ENCODE measurements around the gene ABHD1.
A peak's percentile ranks its signal among the peaks of the same experiment; 100 is the strongest.
"Not testable (repeated sequence)": the region's sequence is repeated elsewhere in the genome, so short reads cannot be mapped to it uniquely, and the experiment has no call there.

ABHD1 gene

DNA sequence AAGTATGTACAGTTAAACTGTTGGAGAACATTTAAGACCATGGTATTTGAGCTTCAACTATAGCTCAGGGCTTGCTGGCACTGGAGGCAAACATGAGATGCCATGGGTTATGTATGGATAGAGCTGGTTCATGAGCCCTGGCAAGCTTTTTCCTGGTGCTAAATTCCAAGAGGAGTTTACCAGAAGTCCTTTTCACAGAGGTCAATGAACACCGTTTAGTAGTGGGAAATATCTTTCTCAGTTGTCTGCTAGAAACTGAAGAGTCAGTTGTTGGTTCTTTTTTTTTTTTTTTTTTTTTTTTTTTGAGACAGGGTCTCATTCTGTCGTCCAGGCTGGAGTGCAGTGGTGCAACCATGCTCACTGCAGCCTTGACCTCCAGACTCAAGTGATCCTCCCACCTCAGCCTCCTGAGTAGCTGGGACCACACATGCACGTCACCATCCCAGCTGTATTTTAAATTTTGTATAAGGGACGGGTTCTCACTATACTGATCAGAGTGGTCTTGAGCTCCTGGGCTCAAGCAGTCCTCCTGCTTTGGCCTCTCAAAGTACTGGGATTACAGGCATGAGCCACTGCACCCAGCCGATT lies 35.7 kb upstream of the ABHD1 start:
- DNase-seq: no peak

DNA sequence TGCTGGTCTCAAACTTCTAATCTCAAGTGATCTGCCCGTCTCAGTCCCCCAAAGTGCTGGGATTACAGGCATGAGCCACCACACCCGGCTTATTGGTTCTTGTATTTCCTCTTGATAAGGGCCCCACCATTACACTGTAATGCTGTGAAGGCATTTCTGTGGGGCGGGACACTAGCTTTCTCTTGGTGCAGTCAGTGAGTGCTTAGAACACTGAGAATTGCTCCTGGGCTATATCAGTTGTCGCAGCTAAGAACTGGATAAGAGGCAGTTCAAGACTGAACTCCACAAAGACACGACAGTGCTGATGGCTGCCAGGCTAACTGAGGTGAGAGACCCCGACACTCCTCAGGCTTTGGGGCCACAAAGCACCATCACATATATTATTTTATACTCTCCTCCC lies 35.0 kb upstream of the ABHD1 start:
- no peak for DNase-seq

DNA sequence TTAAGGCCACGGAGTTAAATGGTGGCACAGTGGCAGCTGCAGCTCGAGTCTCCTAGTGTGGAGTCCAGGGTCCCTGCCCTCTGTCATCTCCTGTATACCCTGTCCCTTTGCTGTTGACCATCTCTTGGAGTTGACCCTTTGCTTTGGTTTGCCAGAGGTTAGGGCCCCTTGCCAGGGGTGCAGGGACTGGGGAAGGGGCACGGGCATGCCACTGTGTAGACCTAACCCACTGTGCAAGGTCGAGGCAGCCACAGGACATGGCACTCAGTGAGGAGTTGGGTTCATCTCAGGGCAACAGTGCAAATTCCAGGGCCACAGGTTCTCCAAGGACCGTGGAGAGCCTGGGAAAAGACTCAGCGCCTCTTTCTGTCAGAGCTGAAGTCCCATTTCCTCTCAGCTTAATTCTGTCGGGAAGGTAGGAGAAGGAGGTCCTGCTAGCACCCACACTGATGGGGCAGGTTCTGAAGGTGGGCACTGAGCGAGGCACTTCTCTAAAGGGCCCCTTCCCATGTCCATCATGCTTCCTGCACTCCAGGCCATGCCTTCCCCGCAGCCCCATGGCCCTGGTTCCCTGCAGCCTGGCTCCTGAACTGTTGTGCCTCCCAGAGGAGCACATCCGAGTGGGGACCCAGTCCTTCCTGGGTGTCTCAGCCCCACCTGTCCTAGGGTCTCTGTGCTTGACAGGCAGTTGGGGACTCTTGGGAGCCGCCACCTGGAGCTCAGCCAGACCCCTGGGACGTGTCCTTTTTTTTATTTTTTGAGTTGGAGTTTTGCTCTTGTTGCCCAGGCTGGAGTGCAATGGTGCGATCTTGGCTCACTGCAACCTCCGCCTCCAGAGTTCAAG lies 34.3 kb upstream of the ABHD1 start:
- DNase-seq: no peak

DNA sequence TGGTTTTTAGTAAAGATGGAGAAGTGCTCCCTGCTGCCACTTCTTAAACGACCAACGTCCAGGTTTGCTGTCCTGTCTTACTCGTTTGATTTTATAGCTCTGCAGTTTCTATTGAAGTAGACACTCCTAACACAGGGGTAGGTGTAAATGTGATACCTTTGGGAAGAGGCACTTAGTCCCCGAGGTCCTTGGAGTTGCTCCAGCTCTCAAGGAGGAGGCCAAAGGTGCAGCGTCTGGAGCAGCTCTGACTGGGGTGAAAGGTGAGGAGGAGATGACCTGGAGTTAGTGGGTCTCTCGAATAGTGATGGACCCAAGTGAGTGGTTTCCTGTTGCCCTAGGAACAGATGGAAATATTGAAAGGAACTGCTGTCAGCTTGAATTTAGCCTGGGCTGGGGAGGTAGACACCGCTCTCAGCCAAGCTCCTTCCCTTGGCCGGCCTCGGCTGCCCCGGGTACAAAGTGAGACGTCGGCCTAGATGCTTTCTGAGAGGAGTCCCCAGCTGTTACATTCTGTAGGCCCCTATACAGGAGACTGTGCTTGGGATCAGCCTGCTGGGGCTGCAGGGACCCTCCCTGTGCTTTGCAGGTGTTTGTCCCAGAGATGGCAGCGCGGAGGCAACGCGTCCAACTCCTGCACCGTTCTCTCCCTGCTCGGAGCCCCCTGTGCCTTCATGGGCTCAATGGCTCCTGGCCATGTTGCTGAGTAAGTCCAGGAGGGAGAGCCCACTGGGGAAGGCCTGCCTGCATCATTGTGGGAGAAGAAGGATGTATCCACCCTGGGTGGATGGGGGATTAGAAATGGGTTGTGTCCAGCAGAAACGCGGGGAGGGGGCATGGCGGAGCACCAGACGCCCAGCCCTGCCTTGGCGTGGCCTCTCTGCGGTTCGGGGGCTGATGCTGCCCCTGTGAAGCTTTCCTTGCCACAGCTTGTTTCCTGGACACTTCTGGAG lies 31.6 kb upstream of the ABHD1 start:
- no peak for DNase-seq

DNA sequence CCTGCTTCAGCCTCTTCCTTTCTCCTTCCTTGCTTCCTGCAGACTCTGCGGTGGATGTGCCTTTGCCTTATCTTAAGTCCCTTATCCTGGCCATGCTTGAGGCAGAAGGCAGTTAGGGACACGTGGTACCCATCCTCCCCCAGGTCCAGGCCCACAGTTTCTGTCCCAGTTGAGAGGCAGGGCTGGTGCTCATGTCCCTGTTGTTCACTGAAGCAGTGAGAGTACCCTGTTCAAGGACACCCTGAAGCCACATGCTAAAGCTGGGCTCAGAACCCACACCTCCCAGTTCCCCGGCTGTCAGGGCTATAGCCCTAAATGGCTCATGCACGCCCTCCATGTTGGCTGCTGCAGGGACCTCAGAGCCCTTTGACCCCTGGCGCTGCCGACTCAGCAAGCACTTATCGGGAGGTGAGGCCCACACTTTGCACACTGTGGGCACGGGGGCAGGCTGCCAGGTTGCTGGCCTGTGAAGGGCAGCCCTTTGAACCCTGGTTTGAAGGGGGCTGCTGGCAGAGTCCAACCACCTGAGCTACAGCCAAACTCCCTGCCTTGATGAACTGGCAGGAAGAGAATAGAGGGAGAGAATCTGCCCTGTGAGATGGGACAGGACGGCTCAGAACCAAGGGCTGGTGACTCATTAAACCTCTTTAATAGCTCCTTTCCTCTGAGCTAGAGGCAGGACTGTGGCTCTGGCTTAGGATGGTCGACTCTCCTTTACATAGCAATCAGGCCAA lies 30.8 kb upstream of the ABHD1 start:
- no peak for DNase-seq

DNA sequence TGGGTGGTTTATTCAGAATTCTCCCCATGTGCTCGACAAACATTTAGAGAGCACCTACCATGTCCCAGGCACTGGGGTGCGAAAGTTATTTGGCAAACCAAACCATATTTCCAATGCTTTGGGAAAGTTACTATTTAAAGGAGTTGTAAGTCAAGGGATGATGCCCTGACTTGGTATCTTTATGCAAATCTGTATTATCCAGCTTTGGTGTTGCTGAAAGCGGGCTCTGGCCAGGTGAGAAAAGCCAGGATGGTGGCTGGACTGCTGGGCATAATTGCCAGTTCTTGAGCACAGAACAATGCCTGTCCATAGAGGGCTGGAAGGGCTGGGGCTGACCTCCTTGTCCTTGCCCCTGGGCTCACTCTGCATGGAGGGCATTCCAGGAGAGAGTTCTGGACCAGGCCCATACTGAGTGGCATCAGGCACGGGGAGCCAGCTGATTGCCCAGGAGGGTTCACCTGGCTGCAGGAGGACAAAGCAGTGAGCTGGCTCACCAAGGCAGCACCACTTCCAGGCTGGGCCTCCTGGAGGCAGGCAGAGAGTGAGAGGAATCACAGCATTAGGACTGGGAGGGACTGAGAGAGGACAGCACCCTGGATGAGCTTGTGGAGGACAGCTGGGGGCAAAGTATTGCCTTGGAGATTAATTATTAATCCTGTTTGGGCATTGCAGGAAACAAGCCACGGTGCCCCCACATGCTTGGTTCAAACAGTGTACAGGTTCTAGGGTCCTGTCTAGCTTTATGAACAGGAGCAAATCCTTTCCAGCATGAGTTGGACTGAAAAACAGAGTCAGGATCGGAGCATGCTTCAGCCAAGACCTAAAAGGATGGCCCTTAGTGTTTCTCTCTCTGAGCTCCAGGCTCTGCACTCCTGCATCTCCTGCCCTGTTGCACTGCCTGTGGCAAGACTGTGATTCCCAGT lies 29.9 kb upstream of the ABHD1 start:
- no peak for DNase-seq

DNA sequence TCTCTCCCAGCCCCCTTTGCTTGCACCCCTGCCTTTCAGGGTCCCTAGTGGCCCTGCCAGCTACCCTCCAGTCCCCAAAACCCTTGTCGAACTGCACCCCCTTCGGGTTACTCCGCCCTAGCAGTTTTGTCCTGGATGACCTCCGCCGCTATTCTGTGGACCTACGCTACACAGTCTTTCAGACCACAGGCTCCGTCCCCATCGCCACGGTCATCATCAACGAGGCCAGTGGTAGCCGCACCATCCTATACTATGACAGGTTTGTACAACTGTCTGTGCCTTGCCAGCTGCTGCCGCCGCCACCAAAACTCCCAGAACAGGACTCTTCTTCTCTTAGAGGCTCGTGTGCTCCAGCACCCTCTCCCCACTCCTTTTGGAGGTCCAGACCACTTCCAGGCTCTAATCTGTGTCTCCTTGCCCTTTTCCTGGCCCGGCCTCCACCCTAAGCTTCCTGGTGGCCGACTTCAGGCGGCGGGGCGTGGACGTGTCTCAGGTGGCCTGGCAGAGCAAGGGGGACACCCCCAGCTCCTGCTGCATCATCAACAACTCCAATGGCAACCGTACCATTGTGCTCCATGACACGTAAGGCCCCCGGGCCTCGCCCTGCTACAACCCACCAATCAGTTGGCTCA lies 29.1 kb upstream of the ABHD1 start:
- DNase-seq: no peak

DNA sequence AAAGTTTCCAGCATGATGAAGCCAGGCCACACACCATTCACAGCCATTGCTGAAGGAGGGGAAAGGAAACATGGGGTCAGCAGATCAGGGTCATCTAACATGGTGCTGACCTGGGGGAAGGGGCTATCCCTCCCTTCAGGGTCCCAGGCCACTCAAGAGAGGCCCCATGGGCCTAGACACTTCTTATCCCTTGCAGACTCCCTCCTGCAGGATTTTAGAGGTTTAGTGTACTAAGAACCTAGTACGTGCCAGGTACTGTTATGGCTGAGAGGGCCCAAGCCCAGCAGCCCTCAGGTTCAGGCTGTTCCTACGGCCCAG lies 28.2 kb upstream of the ABHD1 start:
- DNase-seq: no peak

DNA sequence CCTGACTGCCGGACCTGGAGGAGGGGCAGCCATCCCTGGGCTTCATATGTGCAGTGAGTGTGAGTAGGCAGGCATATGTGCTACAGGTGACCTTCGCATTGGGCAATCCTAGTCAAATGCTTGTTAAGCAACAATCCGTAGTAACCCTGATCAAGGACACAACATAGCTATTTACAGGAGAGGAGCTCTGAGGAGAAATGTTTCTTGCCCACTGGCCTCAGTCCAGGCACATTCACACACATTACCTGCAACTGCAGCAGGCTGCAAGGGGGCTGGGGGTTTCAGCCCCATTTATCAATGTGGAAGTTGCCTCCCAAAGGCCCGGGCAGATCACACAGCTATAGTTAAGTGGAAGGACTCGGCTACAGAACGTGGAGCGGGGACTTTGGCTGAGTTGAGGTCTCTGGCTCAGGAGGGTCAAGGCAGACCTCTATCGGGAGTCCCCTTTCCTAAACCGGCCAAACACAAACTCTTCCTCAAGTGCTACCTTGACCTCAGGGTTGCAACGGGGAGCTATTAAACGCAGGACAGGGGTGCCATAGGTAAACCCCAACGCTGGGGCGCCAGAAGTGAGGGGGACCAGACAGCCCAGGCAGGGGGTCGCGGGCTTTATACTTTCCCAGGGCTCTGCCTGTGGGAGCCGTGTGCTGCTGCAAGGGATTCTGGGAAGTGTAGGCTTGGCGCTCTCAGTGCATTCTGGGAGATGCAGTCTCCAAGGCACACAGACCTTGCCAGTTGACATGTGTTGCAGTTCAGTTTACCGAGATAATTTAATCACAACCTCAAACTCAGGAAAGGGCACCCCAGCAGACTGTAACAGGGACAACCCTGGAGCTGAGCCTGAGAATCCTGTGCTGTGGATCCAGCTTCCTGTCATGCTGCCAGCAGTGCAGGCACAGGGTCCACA lies 27.6 kb upstream of the ABHD1 start:
- DNase-seq: peak; percentile 61

DNA sequence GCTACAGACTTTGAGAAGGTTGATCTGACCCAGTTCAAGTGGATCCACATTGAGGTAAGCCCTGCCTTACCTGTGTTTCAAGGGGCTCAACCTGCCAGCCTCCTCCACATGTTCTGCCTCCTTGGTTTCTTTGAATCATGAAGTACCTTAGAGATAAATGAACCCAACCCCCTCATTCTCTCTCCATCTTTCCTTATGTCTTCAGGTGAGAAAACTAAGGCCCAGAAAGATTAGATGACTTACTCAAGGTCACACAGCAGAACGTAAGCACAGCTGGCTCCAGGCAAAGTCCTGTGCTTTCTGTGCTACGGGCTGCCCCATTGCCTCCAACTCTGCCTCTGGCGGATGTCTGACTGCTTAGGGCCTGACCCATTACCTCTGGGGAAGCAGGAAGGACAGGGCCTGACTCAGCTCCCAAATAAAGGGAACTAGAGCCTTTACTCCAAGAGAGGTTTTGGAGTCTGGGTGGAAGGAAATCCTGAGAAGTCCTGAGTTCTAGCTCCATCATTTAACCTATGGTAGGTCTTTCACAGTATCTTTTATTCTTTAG lies 26.8 kb upstream of the ABHD1 start:
- DNase-seq: no peak

DNA sequence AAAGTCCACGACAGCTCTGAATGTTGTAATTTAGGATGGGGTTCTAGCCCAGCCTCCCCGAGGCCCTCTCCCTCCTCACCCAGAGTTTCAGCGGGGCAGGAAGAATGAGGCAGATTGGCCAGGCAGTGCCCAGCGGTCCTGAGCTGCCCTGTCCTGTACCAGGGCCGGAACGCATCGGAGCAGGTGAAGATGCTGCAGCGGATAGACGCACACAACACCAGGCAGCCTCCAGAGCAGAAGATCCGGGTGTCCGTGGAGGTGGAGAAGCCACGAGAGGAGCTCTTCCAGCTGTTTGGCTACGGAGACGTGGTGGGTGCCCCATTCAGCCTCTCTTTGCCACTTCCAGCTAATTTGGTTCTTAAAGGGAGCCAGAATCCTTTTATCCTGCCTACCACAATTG lies 26.3 kb upstream of the ABHD1 start:
- no peak for DNase-seq

DNA sequence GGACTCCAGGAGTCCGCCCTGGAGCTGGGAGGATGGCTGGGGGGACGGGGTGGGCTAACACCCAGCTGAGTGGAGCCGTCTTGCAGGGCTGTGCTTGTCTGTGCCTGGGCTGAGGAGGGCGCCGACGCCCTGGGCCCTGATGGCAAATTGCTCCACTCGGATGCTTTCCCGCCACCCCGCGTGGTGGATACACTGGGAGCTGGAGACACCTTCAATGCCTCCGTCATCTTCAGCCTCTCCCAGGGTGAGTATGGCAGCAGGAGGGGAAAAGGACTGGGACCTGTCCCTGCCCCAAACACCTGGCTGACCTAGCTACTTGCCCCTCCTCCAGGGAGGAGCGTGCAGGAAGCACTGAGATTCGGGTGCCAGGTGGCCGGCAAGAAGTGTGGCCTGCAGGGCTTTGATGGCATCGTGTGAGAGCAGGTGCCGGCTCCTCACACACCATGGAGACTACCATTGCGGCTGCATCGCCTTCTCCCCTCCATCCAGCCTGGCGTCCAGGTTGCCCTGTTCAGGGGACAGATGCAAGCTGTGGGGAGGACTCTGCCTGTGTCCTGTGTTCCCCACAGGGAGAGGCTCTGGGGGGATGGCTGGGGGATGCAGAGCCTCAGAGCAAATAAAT lies 24.2 kb upstream of the ABHD1 start:
- no peak for DNase-seq

DNA sequence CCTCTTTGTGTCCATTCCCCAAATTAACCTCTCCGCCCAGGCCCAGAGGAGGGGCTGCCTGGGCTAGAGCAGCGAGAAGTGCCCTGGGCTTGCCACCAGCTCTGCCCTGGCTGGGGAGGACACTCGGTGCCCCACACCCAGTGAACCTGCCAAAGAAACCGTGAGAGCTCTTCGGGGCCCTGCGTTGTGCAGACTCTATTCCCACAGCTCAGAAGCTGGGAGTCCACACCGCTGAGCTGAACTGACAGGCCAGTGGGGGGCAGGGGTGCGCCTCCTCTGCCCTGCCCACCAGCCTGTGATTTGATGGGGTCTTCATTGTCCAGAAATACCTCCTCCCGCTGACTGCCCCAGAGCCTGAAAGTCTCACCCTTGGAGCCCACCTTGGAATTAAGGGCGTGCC lies 23.6 kb upstream of the ABHD1 start:
- DNase-seq: no peak

DNA sequence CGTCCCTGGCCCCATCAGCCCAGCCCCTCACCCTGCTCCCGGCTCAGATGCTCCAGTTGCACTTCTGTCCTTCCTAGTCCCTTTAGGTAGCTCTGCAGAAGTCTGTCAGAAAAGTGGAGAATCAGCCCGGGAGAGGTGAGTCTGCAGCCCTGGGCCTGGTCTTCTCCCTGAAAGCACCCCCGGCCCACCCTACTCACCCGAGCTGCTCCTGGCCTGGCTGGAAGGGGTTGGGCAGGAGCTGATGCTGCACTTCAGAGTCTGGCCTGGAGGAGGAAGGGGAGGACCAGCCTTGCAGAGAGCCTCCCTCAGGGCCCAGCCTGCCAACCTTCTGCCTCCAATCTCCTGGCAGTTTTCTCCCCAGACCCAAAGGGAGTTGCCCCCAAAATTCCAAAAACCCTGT lies 21.3 kb upstream of the ABHD1 start:
- DNase-seq: no peak

DNA sequence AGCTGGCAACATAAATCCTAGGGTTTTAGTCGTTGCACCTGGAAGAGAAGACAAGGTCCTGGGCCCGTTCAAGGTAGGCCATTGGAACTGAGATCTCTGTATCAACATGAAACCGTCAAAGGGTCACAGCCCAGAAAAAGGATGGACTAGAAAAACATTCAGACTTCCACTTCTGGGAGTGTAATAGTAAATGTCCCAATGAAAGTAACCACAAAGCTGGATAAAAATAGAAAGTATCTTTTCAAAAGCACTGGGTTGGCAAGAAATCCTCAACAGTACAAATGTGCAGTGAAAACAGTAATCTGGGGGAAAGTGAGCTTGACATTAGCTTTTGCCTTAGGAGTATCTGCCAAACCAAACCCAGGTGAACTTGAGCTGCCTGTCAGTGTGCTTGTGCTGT lies 17.6 kb upstream of the ABHD1 start:
- DNase-seq: no peak

DNA sequence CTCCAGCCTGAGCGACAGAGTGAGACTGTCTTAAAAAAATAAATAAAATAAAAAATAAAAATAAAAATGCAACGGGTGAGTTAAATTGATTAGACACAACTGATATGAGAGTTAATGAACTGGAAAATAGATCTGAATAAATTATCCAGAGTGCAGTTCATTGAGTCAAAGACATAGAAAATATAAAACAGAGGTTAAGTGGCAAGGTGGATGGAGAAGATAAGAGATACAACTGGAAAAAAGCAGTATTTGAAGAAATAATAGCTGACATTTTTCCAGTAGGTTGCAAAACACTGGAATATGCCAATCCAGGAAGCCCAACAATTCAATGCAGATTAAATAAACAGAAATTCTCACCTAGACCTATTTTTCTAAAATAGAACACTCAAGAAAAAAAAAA lies 15.4 kb upstream of the ABHD1 start:
- no peak for DNase-seq

DNA sequence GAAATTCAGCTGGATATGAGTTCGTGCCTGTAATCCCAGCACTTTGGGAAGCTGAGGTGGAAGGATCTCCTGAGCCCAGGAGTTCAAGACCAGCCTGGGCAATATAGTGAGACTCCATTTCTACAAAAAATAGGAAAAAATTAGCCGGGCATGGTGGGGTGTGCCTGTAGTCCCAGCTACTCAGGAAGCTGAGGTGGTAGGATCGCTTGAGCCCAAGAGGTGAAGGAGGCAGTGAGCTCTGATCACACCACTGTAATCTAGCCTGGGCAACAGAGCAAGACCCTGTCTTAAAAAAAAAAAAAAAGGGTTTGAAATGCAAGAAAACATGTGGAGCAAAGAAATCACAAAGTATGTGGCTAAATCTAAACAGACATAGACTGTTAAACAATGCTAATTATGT lies 14.5 kb upstream of the ABHD1 start:
- DNase-seq: no peak

DNA sequence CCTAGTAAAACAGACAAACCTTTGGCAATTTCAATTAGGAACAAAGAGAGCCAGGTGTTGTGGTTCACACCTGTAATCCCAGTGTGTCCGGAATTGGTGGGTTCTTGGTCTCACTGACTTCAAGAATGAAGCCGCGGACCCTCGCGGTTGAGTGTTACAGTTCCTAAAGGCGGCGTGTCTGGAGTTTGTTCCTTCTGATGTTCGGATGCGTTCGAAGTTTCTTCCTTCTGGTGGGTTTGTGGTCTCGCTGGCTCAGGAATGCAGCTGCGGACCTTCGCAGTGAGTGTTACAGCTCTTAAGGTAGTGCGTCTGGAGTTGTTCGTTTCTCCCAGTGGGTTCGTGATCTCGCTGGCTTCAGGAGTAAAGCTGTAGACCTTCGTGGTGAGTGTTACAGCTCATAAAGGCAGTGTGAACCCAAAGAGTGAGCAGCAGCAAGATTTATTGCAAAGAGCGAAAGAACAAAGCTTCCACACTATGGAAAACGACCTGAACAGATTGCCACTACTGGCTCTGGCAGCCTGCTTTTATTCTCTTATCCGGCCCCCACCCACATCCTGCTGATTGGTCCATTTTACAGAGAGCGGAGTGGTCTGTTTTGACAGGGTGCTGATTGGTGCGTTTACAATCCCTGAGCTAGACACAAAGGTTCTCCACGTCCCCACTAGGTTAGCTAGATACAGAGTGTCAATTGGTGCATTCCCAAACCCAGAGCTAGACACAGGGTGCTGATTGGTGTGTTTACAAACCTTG lies 12.8 kb upstream of the ABHD1 start:
- DNase-seq: not testable (repeated sequence)

All from NCI-H69 (cell line).